ENCODE measurements around the gene SLC1A4.

SLC1A4 gene

DNA sequence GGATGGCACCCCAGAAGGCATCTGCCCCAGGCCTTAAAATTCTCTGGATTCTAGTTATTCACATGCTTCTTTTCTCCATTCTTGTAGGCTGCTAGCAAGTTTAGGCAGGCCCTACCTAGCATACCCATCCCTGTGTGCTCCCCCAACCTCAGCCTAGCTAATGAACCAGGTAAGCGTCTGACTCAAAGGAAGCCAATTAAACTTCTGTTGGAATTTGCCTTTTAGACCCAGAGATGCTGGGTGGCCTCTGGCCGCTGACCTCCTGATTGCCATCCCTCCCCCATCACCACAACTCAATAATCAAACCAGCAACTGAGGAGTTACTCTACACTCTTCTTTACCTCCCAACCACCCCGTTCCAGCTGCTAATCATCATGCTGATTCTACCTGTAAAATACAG, 48.0 kb downstream of the SLC1A4 start:
- no peak for DNase-seq
- Histone ChIP-seq H3K9me3 (no peaks in the 10 kb centered on the region), H3K4me3 (ENCODE audit: low read depth, low read length) (no peak overlapping the region), H3K36me3 (no peaks in the 10 kb centered on the region), H3K27me3 (no peaks in the 10 kb centered on the region), H3K4me1 (no peaks in the 10 kb centered on the region)
- TF ChIP-seq, protein P1, sequence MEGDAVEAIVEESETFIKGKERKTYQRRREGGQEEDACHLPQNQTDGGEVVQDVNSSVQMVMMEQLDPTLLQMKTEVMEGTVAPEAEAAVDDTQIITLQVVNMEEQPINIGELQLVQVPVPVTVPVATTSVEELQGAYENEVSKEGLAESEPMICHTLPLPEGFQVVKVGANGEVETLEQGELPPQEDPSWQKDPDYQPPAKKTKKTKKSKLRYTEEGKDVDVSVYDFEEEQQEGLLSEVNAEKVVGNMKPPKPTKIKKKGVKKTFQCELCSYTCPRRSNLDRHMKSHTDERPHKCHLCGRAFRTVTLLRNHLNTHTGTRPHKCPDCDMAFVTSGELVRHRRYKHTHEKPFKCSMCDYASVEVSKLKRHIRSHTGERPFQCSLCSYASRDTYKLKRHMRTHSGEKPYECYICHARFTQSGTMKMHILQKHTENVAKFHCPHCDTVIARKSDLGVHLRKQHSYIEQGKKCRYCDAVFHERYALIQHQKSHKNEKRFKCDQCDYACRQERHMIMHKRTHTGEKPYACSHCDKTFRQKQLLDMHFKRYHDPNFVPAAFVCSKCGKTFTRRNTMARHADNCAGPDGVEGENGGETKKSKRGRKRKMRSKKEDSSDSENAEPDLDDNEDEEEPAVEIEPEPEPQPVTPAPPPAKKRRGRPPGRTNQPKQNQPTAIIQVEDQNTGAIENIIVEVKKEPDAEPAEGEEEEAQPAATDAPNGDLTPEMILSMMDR (IDR thresholded peaks at IDR 0.05; ENCODE audit: low read depth, low read length), result no peak

DNA sequence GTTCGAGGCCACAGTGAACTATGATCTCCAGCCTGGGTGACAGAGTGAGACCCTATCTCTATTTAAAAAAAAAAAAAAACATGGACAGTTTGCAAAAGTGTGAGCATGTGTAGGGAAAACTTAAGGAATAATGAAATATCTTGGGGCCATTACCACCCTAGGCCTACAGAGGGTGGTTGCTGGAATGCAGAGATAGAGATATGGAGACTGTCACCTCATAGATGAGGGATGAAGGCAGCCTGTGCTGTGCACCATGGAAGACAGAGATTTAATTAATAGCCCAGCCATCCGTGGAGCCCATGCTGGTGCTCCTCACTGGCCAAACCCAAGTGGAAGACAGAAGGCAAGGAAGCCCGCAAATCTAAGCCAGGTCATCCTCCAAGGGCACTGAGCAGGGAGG, 50.4 kb downstream of the SLC1A4 start:
- Histone ChIP-seq H3K4me3 (ENCODE audit: low read depth, low read length) (no peak overlapping the region), H3K4me1 (no peaks in the 10 kb centered on the region), H3K36me3 (no peaks in the 10 kb centered on the region; the same call in 1 of the 2 replicates), H3K27me3 (no peaks in the 10 kb centered on the region), H3K9me3 (no peaks in the 10 kb centered on the region)
- no peak for DNase-seq
- TF ChIP-seq, protein P1 (IDR thresholded peaks at IDR 0.05; ENCODE audit: low read depth, low read length), result no peak

DNA sequence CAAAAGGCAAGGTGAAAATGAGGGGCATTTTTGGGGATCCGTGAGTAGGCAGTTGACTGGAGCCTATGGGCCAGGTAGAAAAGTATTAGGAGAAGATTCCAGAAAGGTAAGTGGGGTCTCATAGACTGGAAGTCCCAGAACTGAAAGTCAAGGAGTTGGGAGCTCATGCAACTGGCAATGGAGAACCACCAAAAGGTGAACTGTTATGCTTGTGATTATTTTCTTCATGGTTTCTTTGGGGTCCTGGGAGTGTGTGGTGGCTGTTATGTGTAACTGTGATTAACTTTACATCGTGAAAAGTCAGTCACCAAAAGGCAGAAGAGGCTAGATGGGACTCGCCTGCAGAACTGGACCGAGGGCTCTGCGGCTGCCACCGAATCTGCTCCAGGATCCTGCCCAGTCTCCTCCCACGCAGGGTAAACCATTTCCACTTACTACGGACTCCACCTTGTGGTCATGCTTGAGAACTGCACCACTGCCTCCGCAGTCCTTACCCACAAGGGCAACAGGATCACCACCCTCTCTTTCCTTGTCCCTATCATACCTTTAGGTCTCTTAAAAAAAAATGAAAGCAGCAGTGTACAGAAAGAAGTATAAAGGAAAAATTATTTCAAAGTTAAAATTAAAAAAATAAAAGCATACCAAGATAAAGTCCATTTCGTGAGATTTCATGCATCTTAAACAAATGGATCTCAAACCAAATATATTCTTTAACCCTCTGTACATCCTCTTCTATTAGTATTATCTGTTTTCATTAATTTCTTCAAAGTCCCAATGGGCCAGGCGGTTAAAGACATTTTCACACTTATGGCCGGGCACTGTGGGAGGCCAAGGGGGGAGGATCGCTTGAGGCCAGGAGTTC, 51.4 kb downstream of the SLC1A4 start:
- Histone ChIP-seq H3K4me3 (ENCODE audit: low read depth, low read length) (no peak overlapping the region), H3K4me1 (no peaks in the 10 kb centered on the region), H3K9me3 (no peaks in the 10 kb centered on the region), H3K27me3 (no peaks in the 10 kb centered on the region), H3K36me3 (no peaks in the 10 kb centered on the region; the same call in 1 of the 2 replicates)
- DNase-seq, result peak; percentile 67
- TF ChIP-seq, protein P1 (IDR thresholded peaks at IDR 0.05; ENCODE audit: low read depth, low read length), result peak; percentile 81

DNA sequence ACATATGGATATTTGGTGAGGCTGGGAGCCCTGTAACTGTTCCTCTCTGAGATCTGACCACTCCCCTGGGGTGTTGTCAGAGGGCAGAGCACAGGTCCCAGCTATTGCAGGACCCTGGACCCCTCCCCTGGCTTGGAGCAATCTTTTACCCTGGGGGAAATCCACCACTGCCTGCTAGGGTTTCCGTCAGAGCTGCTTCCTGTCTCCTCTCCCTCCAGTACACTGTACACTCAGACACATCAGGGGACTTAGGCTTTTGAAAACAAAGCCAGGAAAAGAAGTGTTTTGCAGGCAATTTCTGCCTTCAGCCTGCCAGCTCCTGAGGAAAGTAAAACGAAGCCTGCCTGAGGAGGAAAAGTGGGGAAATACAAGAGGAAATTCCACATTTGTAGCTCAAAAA, 53.8 kb downstream of the SLC1A4 start:
- no peak overlapping the region for H3K4me3 ChIP-seq (ENCODE audit: low read depth, low read length)
- no peaks in the 10 kb centered on the region for H3K9me3 ChIP-seq
- no peaks in the 10 kb centered on the region for H3K4me1 ChIP-seq
- no peaks in the 10 kb centered on the region for H3K27me3 ChIP-seq
- no peak for DNase-seq
- no peaks in the 10 kb centered on the region; the same call in 1 of the 2 replicates for H3K36me3 ChIP-seq
- TF ChIP-seq, protein P1 (IDR thresholded peaks at IDR 0.05; ENCODE audit: low read depth, low read length), result no peak

DNA sequence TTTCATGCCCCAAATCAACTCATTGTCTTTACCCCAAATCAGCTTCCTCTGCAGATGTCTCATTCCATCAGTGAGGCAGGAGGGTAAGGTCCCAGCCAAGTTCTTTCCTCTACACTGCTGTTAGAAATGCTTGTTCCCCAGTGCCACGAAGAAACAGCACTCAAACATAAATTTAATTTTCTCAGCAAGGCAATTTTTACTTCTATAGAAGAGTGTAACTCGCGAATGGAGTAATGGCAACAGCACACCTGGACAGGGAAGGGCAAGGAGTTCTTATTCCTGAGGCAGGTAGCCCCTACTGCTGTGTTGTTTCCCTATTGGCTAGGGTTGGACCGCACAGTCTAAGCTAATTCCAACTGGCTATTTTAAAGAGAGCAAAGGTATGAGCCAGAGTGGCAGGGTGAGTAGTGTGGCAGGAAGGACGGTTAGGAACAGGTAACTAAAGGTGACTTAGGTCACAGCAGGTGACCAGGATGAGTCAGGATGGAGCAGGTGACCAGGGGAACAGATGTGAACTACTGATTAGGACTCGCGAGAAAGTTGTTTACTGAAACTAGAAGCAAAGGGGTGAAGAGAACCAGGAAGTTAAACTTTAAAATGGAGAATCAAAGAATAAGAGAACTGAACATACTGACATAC, 55.0 kb downstream of the SLC1A4 start:
- H3K9me3 ChIP-seq, result no peaks in the 10 kb centered on the region
- H3K4me3 ChIP-seq (ENCODE audit: low read depth, low read length), result no peak overlapping the region
- H3K36me3 ChIP-seq, result no peaks in the 10 kb centered on the region; the same call in 1 of the 2 replicates
- H3K4me1 ChIP-seq, result no peaks in the 10 kb centered on the region
- no peak for DNase-seq
- TF ChIP-seq, protein P1 (IDR thresholded peaks at IDR 0.05; ENCODE audit: low read depth, low read length), result no peak
- no peaks in the 10 kb centered on the region for H3K27me3 ChIP-seq

DNA sequence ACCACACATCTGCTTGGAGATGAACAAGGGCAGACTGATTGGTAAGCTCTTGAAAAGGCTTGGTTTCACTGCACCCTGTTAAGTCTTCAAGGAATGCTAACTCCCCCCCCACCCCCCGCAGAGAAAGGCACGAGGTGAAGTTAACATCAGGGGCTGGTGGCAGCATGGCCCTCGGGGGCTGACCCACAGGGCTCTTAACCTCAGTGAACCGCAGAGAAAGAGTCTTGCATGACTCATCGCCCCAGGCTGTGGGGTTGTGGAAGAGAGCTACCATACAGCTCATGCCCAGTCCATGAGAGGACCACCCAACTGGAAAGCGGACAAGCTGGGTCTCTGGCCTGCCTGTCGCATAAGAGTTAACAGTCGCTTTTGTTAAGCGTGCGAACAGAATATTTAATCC, 56.5 kb downstream of the SLC1A4 start:
- Histone ChIP-seq H3K9me3 (no peaks in the 10 kb centered on the region), H3K27me3 (no peaks in the 10 kb centered on the region), H3K36me3 (no peaks in the 10 kb centered on the region; the same call in 1 of the 2 replicates), H3K4me3 (ENCODE audit: low read depth, low read length) (no peak overlapping the region), H3K4me1 (no peaks in the 10 kb centered on the region)
- TF ChIP-seq, protein P1 (IDR thresholded peaks at IDR 0.05; ENCODE audit: low read depth, low read length), result no peak
- DNase-seq, result no peak
